SIG-M5 treated with dmso at 0.1 percent for 504 hours (cell line): Measurements from ENCODE around the gene PEF1.
A peak's percentile ranks its signal among the peaks of the same experiment; 100 is the strongest.

Experiments used
- DNase-seq: peaks from one replicate; lab custom pipeline; 2025; ENCODE audit not compliant: unreplicated experiment; lab: John Stamatoyannopoulos, UW

The PEF1 gene

GRCh38 chr1:31671561-31672201, 27.0 kb upstream of the PEF1 start:
- no peak for DNase-seq

GRCh38 chr1:31671147-31671546, 26.5 kb upstream of the PEF1 start:
- no peak for DNase-seq

- no peak for DNase-seq
Observed at GRCh38 chr1:31670593-31670964, 25.9 kb upstream of the PEF1 start.

- DNase-seq = peak; percentile 60
Observed at GRCh38 chr1:31669786-31670592, 25.3 kb upstream of the PEF1 start.

- no peak for DNase-seq
Observed at GRCh38 chr1:31669433-31669785, 24.7 kb upstream of the PEF1 start.

GRCh38 chr1:31668303-31668883, 23.7 kb upstream of the PEF1 start:
- DNase-seq = no peak

- DNase-seq = no peak
Observed at GRCh38 chr1:31667065-31667785, 22.5 kb upstream of the PEF1 start.

GRCh38 chr1:31666263-31666963, 21.7 kb upstream of the PEF1 start:
- no peak for DNase-seq

GRCh38 chr1:31665234-31665878, 20.7 kb upstream of the PEF1 start:
- DNase-seq = no peak

GRCh38 chr1:31664528-31664927, 19.9 kb upstream of the PEF1 start:
- no peak for DNase-seq

- no peak for DNase-seq
Observed at GRCh38 chr1:31663622-31664452, 19.2 kb upstream of the PEF1 start.

- DNase-seq = no peak
Observed at GRCh38 chr1:31662463-31662862, 17.8 kb upstream of the PEF1 start.

GRCh38 chr1:31661856-31662255, 17.2 kb upstream of the PEF1 start:
- no peak for DNase-seq

- no peak for DNase-seq
Observed at GRCh38 chr1:31660871-31661455, 16.3 kb upstream of the PEF1 start.

- no peak for DNase-seq
Observed at GRCh38 chr1:31659889-31660288, 15.2 kb upstream of the PEF1 start.

GRCh38 chr1:31658721-31659120, 14.0 kb upstream of the PEF1 start:
- no peak for DNase-seq

GRCh38 chr1:31657972-31658510, 13.4 kb upstream of the PEF1 start:
- DNase-seq = no peak

- DNase-seq = no peak
Observed at GRCh38 chr1:31657020-31657804, 12.5 kb upstream of the PEF1 start.
